HG02623 (cell line): ENCODE measurements around the gene PLPP2.

ENCODE experiments used
- ATAC-seq: cut with Tn5 transposase; IDR thresholded peaks from one replicate; pipeline ENCODE4 v1.9.1; 2021; ENCODE audit warnings: moderate library complexity; ENCODE audit not compliant: unreplicated experiment

The PLPP2 gene

GRCh38 chr19:294341-294945 is 3.2 kb upstream of the PLPP2 start:
- no peak for ATAC-seq

GRCh38 chr19:293436-294110 is 2.4 kb upstream of the PLPP2 start:
- no peak for ATAC-seq

- ATAC-seq, result no peak
Observed at GRCh38 chr19:292951-293350, 1.7 kb upstream of the PLPP2 start.

GRCh38 chr19:292281-292884 is 1.2 kb upstream of the PLPP2 start:
- ATAC-seq, result no peak

GRCh38 chr19:291561-292280 is 518 bp upstream of the PLPP2 start:
- ATAC-seq, result no peak

GRCh38 chr19:290372-291005 is 714 bp downstream of the PLPP2 start:
- no peak for ATAC-seq

- no peak for ATAC-seq
Observed at GRCh38 chr19:289651-290371, 1.4 kb downstream of the PLPP2 start.

- ATAC-seq, result no peak
Observed at GRCh38 chr19:288911-289310, 2.3 kb downstream of the PLPP2 start.

GRCh38 chr19:287381-287871 is 3.8 kb downstream of the PLPP2 start:
- no peak for ATAC-seq

- ATAC-seq, result no peak
Observed at GRCh38 chr19:283395-283794, 7.8 kb downstream of the PLPP2 start.

- ATAC-seq, result no peak
Observed at GRCh38 chr19:282501-282900, 8.7 kb downstream of the PLPP2 start.

GRCh38 chr19:281992-282391 is 9.2 kb downstream of the PLPP2 start:
- ATAC-seq, result no peak

- ATAC-seq, result no peak
Observed at GRCh38 chr19:281156-281853, 9.9 kb downstream of the PLPP2 start.

- no peak for ATAC-seq
Observed at GRCh38 chr19:280541-281009, 10.6 kb downstream of the PLPP2 start.

- ATAC-seq, result no peak
Observed at GRCh38 chr19:279656-280055, 11.5 kb downstream of the PLPP2 start.

- ATAC-seq, result no peak
Observed at GRCh38 chr19:279231-279630, 12.0 kb downstream of the PLPP2 start.

- ATAC-seq, result no peak
Observed at GRCh38 chr19:277581-278165, 13.5 kb downstream of the PLPP2 start.

GRCh38 chr19:277131-277530 is 14.1 kb downstream of the PLPP2 start:
- ATAC-seq, result no peak

- ATAC-seq, result no peak
Observed at GRCh38 chr19:275958-276646, 15.1 kb downstream of the PLPP2 start.
